CD1c-positive myeloid dendritic cell (primary cell): ENCODE data around the gene CXXC5.
"Not testable (repeated sequence)": the region's sequence is repeated elsewhere in the genome, so short reads cannot be mapped to it uniquely, and the experiment has no call there.

Experiments used
- DNase-seq: peaks from one replicate; pipeline ENCODE4 v3.0.0-alpha.2; 2016; ENCODE audit errors: extremely low spot score

CXXC5 gene

GRCh38 chr5:139648205-139649081 is at the start of gene CXXC5:
TSS of gene CXXC5 (plus strand) at chr5:139648349. CDS start at chr5:139680524, 32,175 bp downstream.
- DNase-seq, result peak; percentile 70

- not testable (repeated sequence) for DNase-seq
Measured at GRCh38 chr5:139598601-139598965, 49.6 kb upstream of the CXXC5 start.

- DNase-seq, result no peak
Measured at GRCh38 chr5:139600336-139600949, 47.7 kb upstream of the CXXC5 start.

- no peak for DNase-seq
Measured at GRCh38 chr5:139601429-139601828, 46.7 kb upstream of the CXXC5 start.

GRCh38 chr5:139601948-139602347 is 46.2 kb upstream of the CXXC5 start:
- DNase-seq, result not testable (repeated sequence)

GRCh38 chr5:139605887-139606286 is 42.3 kb upstream of the CXXC5 start:
- no peak for DNase-seq

GRCh38 chr5:139611703-139612584 is 36.2 kb upstream of the CXXC5 start:
- DNase-seq, result no peak

- DNase-seq, result no peak
Measured at GRCh38 chr5:139619861-139620260, 28.3 kb upstream of the CXXC5 start.

- not testable (repeated sequence) for DNase-seq
Measured at GRCh38 chr5:139625398-139625797, 22.8 kb upstream of the CXXC5 start.

- no peak for DNase-seq
Measured at GRCh38 chr5:139630855-139631254, 17.3 kb upstream of the CXXC5 start.

GRCh38 chr5:139631520-139632165 is 16.5 kb upstream of the CXXC5 start:
- DNase-seq, result no peak

GRCh38 chr5:139633295-139634027 is 14.7 kb upstream of the CXXC5 start:
- DNase-seq, result peak; percentile 76

GRCh38 chr5:139634028-139634325 is 14.2 kb upstream of the CXXC5 start:
- DNase-seq, result no peak

GRCh38 chr5:139634541-139634940 is 13.6 kb upstream of the CXXC5 start:
- no peak for DNase-seq

- DNase-seq, result no peak
Measured at GRCh38 chr5:139635191-139635590, 13.0 kb upstream of the CXXC5 start.

- DNase-seq, result peak; percentile 77
Measured at GRCh38 chr5:139635606-139636206, 12.4 kb upstream of the CXXC5 start.

GRCh38 chr5:139636207-139636792 is 11.8 kb upstream of the CXXC5 start:
- DNase-seq, result peak; percentile 63

GRCh38 chr5:139636975-139637408 is 11.2 kb upstream of the CXXC5 start:
- DNase-seq, result peak; percentile 41

- peak; percentile 75 for DNase-seq
Measured at GRCh38 chr5:139637438-139638089, 10.6 kb upstream of the CXXC5 start.
